Activated T-helper 2 cell treated with anti-CD3 and anti-CD28 coated beads, Interferon-gamma antibody, Interleukin-2, Interleukin-4, amounts not matched to agents 10 μg/mL and 5 μg/mL and 100 μg/mL, durations not matched to agents 14 hours and 24 hours and 36 hours (primary cell): ENCODE measurements around the gene ZNF611. TPM values are rescaled to one million over a fixed set of nuclear protein-coding genes. Genes with fewer than 3 reads are reported as not detected.
"Not testable (repeated sequence)": the region's sequence is repeated elsewhere in the genome, so short reads cannot be mapped to it uniquely, and the experiment has no call there.

Experiments used
- DNase-seq: peaks from one replicate; pipeline ENCODE4 v3.0.0; 2021; ENCODE audit warnings: low spot score
- H3K27ac Mint-ChIP-seq: one replicate; pipeline ENCODE4 v1.8.0; 2021; ENCODE audit warnings: mixed read lengths
- H3K27me3 Mint-ChIP-seq: one replicate; pipeline ENCODE4 v1.8.0; 2021; ENCODE audit warnings: low read depth, mixed read lengths
- H3K36me3 Mint-ChIP-seq: one replicate; pipeline ENCODE4 v1.8.0; 2021; ENCODE audit warnings: low read depth, mixed read lengths
- H3K4me1 Mint-ChIP-seq: one replicate; pipeline ENCODE4 v1.8.0; 2021; ENCODE audit warnings: low read depth, mixed read lengths
- H3K4me3 Mint-ChIP-seq: one replicate; pipeline ENCODE4 v1.8.0; 2021; ENCODE audit warnings: low read depth, mild to moderate bottlenecking, moderate library complexity, mixed read lengths
- H3K9me3 Mint-ChIP-seq: one replicate; pipeline ENCODE4 v1.8.0; 2021; ENCODE audit warnings: mixed read lengths
- intact Hi-C: fragments of 100-400 bp; cut with micrococcal nuclease; formaldehyde crosslinking; loops from one replicate; pipeline ENCODE4 v1.15.1; 2023
- total RNA-seq: library from RNA; stranded (reverse); gene quantifications from 2 replicates; pipeline ENCODE4 v1.2.3, GENCODE V29; 2022

The ZNF611 gene
- total RNA-seq, 1 donor from 2014 or later: 17.3 TPM

DNA sequence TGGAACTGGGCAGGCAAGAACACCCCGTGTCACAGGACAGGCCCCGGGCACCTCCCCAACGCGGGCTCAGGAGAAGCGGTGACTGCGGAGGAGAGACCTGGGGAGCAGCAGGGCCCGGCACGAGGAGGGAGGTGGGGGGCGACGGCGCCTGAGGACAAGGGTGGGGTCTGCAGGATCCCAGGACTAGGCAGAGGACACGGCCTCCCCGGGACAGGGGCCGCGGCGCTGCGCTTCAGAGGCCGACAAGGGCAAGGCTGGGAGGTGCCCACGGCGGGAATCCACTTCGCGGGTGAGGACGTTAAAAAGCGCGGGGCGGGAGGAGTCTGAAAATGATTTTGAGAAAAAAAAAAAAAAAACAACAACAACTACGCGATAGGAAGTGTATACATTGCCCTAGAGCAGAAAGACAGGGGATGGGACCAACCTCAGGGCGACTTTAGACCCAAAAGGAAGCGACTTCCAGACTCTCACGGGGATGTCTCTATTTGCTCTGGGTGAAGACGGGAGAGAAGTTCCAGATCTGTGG is 44.9 kb downstream of the ZNF611 start:
- Mint-ChIP-seq H3K4me3 (peak overlapping the region; percentile 95), H3K27ac (peak overlapping the region; percentile 94), H3K4me1 (peaks cover 22% of the 10 kb centered on the region), H3K9me3 (peaks cover 15% of the 10 kb centered on the region), H3K36me3 (peaks cover 31% of the 10 kb centered on the region), H3K27me3 (no peaks in the 10 kb centered on the region)
- intact Hi-C loops: loop anchor here (2.0 kb wide), 2 partner anchors 45 to 51 kb away; partner anchors contain the start of genes ZNF611 and ZNF83
- DNase-seq: no peak

DNA sequence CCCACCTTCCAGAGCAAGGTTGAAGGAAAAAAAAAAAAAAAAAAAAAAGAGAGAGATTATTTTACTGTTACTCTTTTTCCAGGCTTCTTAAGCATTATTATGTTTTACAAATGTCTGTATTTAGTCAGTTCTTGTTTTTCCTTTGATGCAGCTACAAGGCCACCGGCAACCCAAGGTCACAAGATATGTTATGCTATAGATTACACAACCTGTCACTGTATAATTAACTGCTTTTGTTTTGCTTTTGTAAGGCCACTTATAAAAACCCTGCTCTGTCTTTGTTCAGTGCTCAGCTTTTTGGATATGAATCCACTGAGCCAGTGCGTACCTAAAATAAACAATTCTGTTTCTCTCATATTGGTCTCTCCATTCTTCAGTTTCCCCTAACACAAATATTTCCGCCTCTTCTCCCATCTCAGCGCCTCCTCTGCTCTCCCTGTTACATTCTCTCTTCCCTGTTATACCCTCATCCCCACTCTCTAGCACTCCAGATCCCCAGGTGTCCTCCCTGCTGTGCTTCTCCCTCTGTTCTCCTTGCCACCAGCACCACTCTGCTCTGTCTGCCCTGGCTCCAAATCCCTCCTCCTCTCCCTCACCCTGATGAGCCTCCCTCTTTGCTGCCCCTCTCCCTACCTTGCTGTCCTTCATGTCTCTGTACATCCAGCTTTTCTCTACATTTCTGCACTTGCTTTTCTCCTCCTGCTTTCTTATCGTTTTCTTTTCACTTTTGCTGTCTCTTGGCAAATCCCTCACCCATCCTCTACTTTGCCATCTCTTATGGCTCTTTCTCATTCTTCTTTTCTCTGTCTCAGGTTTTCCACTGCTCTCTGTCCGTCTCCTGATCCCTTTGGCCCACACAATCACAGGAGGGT is 45.7 kb downstream of the ZNF611 start:
- Mint-ChIP-seq H3K27ac (peak overlapping the region; percentile 94), H3K4me3 (peak overlapping the region; percentile 95), H3K4me1 (peaks cover 26% of the 10 kb centered on the region), H3K36me3 (peaks cover 38% of the 10 kb centered on the region), H3K9me3 (peaks cover 18% of the 10 kb centered on the region)
- DNase-seq, intact Hi-C loops, H3K27me3 Mint-ChIP-seq: not testable (repeated sequence)

DNA sequence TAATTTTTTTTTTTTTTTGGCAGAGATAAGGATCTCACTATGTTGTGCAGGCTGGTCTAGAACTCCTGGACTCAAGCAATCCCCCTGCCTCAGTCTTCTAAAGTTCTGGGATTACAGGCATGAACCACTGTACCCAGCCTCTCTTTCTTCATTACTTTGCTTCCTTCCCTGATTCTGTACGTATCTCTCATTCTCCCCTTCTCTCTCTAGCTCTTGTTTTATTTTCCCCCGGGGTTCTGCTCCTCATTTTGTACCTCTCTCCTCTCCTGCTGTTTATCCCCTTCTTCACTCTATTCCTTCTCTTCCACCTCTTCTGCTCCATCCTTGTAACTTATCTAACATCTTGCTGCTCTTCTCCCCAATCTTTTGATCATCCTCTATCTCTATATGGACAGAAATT is 46.5 kb downstream of the ZNF611 start:
- Mint-ChIP-seq H3K27ac (no peak overlapping the region), H3K36me3 (peaks cover 43% of the 10 kb centered on the region), H3K4me3 (no peak overlapping the region), H3K27me3 (no peaks in the 10 kb centered on the region), H3K9me3 (peaks cover 15% of the 10 kb centered on the region), H3K4me1 (peaks cover 26% of the 10 kb centered on the region)
- intact Hi-C loops: no loop called here
- DNase-seq: no peak

DNA sequence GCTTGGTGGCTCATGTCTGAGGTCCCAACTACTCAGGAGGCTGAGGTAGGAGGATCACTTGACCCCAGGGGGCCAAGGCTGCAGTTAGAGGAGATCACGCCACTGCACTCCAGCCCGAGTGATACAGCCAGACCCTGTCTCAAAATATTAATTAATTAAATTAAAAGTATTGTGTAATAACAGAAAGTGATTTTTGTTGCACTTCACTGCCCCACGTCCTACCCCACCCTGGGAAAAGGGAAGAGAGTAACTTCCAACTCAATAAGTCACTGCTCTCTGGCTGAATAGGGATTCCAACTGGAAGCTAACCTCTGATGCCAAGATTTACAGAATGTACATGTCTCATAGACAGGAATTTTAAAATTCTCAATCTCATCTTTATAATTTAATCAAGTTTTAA is 47.2 kb downstream of the ZNF611 start:
- Mint-ChIP-seq H3K9me3 (peaks cover 15% of the 10 kb centered on the region), H3K27ac (no peak overlapping the region), H3K36me3 (peaks cover 50% of the 10 kb centered on the region), H3K4me1 (peaks cover 26% of the 10 kb centered on the region), H3K4me3 (no peak overlapping the region), H3K27me3 (no peaks in the 10 kb centered on the region)
- intact Hi-C loops: no loop called here
- DNase-seq: no peak

DNA sequence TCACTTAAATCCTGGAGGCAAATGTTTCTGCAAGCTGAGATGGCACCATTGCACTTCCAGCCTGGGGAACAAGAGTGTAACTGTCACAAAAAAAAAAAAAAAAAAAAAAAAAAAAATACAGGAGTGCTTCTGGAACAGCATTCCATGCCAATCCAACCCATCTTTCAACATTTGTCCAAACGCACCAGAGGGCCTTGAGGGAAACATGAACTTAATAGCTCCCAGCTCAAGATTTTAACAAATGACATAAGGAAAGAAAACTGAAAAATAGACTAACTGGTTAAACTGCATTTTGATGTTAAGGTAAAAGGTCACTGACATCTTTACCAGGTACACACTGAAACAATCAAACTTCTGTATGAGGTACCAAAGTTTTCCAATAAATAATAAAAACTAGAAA is 49.0 kb downstream of the ZNF611 start:
- no peak for DNase-seq
- Mint-ChIP-seq H3K27me3 (no peaks in the 10 kb centered on the region), H3K4me3 (no peak overlapping the region), H3K36me3 (peaks cover 62% of the 10 kb centered on the region), H3K27ac (no peak overlapping the region), H3K9me3 (peaks cover 22% of the 10 kb centered on the region), H3K4me1 (peaks cover 24% of the 10 kb centered on the region)
- intact Hi-C loops: no loop called here

DNA sequence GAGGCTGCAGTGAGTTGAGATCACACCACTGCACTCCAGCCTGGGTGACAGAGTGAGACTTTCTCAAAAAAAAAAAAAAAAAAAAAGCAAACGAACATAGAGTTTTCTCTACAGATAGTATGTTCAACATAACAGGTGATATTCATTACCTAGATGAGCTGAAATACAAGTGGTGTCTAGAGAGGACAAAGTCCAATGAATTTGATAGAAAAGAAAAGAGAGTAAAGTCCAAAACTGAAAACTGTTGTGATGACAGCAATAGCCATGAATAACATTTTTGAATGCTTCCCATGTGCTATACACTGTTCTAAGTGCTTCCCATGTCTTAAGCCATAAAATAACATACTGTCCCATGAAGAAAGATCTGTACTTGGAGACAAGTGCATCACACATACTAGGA is 53.6 kb downstream of the ZNF611 start:
- DNase-seq: not testable (repeated sequence)
- peaks cover 68% of the 10 kb centered on the region for H3K36me3 Mint-ChIP-seq

DNA sequence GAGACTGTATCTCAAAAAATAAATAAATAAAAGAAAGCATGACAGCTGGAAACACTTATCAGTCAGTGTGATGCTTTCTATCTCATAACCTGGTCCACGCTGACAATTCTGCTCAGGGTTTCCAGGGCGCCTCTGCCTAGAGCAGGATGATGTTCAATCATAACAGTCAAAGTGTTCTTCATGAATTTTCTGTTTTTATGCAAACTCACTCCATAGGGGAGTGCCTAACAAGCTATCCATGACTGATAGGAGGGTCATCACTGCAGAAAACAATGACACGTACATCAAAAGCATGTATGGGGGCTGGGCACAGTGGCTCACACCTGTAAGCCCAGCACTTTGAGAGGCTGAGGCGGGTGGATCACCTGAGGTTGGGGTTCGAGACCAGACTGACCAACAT is 55.2 kb downstream of the ZNF611 start:
- intact Hi-C loops: no loop called here

More for the DNA sequence above, 53.6 kb downstream of the ZNF611 start:
- H3K9me3 Mint-ChIP-seq: peaks cover 39% of the 10 kb centered on the region
- H3K4me3 Mint-ChIP-seq, H3K27ac Mint-ChIP-seq, H3K4me1 Mint-ChIP-seq, H3K27me3 Mint-ChIP-seq, intact Hi-C loops: not testable (repeated sequence)

DNA sequence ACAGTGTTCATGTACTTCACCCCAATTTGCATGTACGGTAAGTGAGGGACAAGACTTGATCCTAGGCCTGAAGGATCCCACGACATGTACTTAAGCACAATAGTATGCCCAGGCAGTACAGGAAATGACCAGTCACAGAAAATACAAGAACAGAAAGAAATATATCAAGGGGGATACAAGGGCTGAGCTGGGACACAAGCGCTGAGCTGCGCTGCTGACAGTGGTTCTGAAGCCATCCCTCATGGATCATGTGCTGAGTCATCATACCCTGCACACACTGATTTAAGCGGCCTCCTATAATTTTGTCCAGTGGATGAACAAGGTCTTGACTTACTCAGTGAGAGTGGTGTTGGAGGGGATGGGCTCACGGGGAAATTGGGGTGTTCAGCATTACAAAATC is 59.6 kb downstream of the ZNF611 start:
- Mint-ChIP-seq H3K36me3 (peaks cover 73% of the 10 kb centered on the region), H3K9me3 (peaks cover 48% of the 10 kb centered on the region)
- H3K27ac Mint-ChIP-seq, H3K27me3 Mint-ChIP-seq, H3K4me1 Mint-ChIP-seq, DNase-seq, intact Hi-C loops, H3K4me3 Mint-ChIP-seq: not testable (repeated sequence)

More for the DNA sequence above, 55.2 kb downstream of the ZNF611 start:
- Mint-ChIP-seq H3K4me1 (peaks cover 4% of the 10 kb centered on the region), H3K27ac (no peak overlapping the region), H3K4me3 (no peak overlapping the region), H3K27me3 (no peaks in the 10 kb centered on the region), H3K36me3 (peaks cover 67% of the 10 kb centered on the region), H3K9me3 (peaks cover 44% of the 10 kb centered on the region)
- no peak for DNase-seq

DNA sequence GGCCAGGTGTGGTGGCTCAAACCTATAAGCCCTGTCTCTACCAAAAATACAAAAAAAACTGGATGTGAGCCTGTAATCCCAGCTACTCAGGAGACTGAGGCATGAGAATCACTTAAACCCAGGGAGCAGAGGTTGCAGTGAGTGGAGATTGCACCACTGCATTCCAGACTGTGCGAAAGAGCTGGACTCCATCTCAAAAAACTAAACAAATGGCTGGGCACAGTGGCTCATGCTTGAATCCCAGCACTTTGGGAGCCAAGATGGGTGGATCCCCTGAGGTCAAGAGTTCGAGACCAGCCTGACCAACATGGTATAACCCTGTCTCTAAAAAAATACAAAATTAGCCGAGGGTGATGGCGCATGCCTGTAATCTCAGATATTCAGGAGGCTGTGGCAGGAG is 61.8 kb downstream of the ZNF611 start:
- peaks cover 79% of the 10 kb centered on the region for H3K36me3 Mint-ChIP-seq

GRCh38 chr19:52670046-52670445 is 64.8 kb downstream of the ZNF611 start:
- H3K36me3 Mint-ChIP-seq: peaks cover 85% of the 10 kb centered on the region
- no peaks in the 10 kb centered on the region for H3K27me3 Mint-ChIP-seq
- intact Hi-C loops: no loop called here
- no peak for DNase-seq
- no peak overlapping the region for H3K4me3 Mint-ChIP-seq
- H3K9me3 Mint-ChIP-seq: peaks cover 57% of the 10 kb centered on the region
- H3K27ac Mint-ChIP-seq: no peak overlapping the region
- no peaks in the 10 kb centered on the region for H3K4me1 Mint-ChIP-seq

More for the DNA sequence above, 61.8 kb downstream of the ZNF611 start:
- no peaks in the 10 kb centered on the region for H3K27me3 Mint-ChIP-seq
- no peak for DNase-seq
- H3K27ac Mint-ChIP-seq: no peak overlapping the region
- H3K4me1 Mint-ChIP-seq: no peaks in the 10 kb centered on the region
- H3K9me3 Mint-ChIP-seq: peaks cover 52% of the 10 kb centered on the region
- H3K4me3 Mint-ChIP-seq: no peak overlapping the region
- intact Hi-C loops: no loop called here

GRCh38 chr19:52669586-52669985 is 65.3 kb downstream of the ZNF611 start:
- H3K4me1 Mint-ChIP-seq: no peaks in the 10 kb centered on the region
- intact Hi-C loops: no loop called here
- peaks cover 52% of the 10 kb centered on the region for H3K9me3 Mint-ChIP-seq
- no peaks in the 10 kb centered on the region for H3K27me3 Mint-ChIP-seq
- no peak overlapping the region for H3K4me3 Mint-ChIP-seq
- DNase-seq: no peak
- H3K36me3 Mint-ChIP-seq: peaks cover 84% of the 10 kb centered on the region
- H3K27ac Mint-ChIP-seq: no peak overlapping the region

DNA sequence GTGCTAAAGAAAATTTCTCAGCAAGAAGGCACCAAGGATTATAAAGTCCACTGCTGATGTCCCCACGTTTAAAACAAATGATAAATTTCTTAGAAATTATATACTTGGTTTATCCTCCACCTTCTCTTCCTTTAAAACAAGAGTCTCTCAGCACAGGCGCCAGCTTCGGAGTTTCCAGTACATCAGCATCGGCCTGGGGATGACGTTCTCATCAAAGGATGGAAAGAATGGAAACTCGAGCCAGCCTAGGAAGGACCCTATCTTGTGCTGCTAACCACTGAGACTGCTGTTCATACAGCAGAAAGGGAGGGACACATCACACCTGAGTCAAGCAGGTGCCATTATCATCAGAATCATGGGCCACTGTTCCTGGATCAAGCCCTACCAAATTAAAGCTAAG is 66.9 kb downstream of the ZNF611 start:
- Mint-ChIP-seq H3K4me3 (no peak overlapping the region), H3K27me3 (no peaks in the 10 kb centered on the region), H3K27ac (no peak overlapping the region), H3K4me1 (no peaks in the 10 kb centered on the region), H3K36me3 (peaks cover 82% of the 10 kb centered on the region), H3K9me3 (peaks cover 49% of the 10 kb centered on the region)
- no peak for DNase-seq
- intact Hi-C loops: no loop called here

GRCh38 chr19:52666506-52666905 is 68.3 kb downstream of the ZNF611 start:
- no peak overlapping the region for H3K27ac Mint-ChIP-seq
- peaks cover 58% of the 10 kb centered on the region for H3K9me3 Mint-ChIP-seq
- peaks cover 85% of the 10 kb centered on the region for H3K36me3 Mint-ChIP-seq
- intact Hi-C loops: no loop called here
- no peak for DNase-seq
- H3K27me3 Mint-ChIP-seq: no peaks in the 10 kb centered on the region
- no peak overlapping the region for H3K4me3 Mint-ChIP-seq
- H3K4me1 Mint-ChIP-seq: peaks cover 2% of the 10 kb centered on the region
